Hypothalamus (tissue), 51 donors: ENCODE results near the gene AGPAT3.

ENCODE experiments used
- DNase-seq, 51 donors: peaks; one replicate each; lab custom pipeline; 2025; lab: John Stamatoyannopoulos, UW

The AGPAT3 gene

DNA sequence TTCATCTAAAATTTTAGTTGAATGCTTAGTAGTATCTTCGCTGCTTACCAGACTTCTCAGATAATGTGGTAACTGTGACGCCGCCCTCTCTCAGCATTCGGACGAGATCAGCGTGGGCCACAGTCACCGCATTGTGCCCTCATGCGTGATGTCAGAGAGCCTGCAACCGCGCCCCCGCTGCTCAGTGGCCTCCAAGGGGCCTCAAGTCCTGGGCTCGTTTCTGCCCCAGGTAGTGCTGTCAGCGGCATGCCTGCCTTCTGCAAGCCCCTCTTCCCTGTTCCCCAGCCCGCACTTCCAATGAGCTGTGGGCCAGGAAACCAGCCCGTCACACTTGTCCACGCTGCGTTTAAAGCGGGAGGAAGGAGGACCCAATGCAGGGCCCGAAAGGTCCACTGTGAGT, 85.5 kb downstream of the AGPAT3 start:
- DNase-seq: no peak

- DNase-seq: no peak
Observed at GRCh38 chr21:43950936-43951335, 85.9 kb downstream of the AGPAT3 start.

- DNase-seq: no peak
Observed at GRCh38 chr21:43951911-43952703, 87.1 kb downstream of the AGPAT3 start.

- no peak for DNase-seq
Observed at GRCh38 chr21:43953021-43953420, 88.0 kb downstream of the AGPAT3 start.

DNA sequence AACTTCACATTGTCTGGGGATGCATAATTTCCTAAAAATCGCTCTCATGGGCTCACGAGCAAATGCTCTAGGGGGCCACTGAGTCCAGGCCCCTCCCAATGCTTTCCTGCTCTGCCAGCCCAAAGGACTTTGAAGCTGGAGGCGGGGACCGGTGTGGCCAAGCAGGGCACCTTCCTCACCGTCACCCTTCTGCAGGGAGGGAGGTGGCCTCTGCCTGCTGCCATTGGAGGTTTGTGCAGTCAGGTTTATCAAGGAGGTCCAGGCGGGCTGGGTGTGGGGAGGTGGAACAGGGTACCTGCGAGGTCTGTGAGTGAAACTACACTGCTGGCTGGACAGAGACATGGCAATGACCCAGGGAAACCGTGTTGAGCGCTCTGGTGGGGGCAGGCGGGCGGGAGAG, 89.0 kb downstream of the AGPAT3 start:
- no peak for DNase-seq

DNA sequence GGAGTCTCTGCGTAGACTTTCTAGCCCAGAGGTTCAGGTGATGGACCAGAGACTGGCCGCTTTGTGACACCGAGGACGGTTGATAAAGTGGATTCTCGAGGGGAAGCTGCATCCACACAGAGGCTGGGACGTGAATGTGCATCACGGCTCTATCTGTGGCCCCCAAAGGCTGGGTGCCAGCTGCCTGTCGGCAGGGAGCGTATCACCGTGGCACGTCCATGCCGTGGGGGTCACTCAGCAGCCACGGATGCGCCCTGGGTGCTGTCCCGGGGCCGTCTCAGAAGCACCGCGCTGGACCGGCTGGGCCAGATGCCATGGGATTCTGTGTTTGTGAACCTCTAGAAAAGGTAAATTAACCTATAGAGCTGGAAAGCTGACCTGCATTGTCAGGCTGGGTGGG, 89.9 kb downstream of the AGPAT3 start:
- no peak for DNase-seq

- no peak for DNase-seq
Observed at GRCh38 chr21:43956019-43956669, 91.1 kb downstream of the AGPAT3 start.

- no peak for DNase-seq
Observed at GRCh38 chr21:43956670-43957035, 91.6 kb downstream of the AGPAT3 start.

GRCh38 chr21:43957128-43957571, 92.1 kb downstream of the AGPAT3 start:
- no peak for DNase-seq

DNA sequence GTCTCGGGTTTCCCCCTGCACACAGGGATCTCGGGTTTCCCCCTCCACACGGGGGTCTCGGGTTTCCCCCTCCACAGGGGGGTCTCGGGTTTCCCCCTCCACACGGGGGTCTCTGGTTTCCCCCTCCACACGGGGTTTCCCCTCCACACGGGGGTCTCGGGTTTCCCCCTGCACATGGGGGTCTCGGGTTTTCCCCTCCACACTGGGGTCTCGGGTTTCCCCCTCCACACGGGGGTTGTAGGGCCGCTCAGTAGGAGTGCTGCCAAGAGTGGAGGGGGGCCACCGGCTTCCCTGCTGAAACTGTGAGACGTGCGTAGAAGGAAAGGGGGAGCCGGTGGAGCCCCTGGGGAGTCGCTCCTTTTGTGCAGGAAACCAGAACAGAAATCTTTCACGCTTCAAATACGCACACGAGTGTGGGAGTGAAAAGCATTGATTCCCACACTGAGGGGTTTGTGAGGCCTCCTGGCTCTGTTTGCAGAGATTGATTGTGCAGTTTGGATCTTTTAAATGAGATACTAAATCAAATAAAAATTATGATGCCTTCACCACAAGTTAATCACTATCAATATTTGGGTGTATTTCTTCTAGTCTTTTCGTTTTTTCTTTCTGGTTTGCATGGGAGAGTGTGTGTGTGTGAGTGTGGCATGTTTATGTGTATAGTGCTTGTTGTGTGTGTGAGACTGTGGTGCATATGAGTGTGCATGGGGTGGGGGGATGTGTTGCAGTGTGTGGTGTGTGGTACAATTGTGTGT, 92.8 kb downstream of the AGPAT3 start:
- no peak for DNase-seq

- DNase-seq: no peak
Observed at GRCh38 chr21:43958364-43959158, 93.5 kb downstream of the AGPAT3 start.

GRCh38 chr21:43959231-43960116, 94.5 kb downstream of the AGPAT3 start:
- DNase-seq: no peak

DNA sequence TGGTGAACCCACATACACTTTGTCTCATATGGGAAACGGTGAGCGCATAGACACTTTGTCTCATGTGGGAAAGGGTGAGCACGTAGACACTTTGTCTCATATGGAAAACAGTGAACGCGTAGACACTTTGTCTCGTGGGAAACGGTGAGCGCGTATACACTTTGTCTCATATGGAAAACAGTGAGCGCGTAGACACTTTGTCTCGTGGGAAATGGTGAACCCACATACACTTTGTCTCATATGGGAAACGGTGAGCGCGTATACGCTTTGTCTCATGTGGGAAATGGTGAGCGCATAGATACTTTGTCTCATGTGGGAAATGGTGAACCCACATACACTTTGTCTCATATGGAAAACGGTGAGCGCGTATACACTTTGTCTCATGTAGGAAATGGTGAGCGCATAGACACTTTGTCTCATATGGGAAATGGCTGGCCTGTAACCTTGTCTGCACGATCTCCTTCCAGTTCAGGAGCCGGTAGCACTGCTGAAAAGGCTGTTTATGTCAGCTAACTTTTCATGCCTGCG, 96.4 kb downstream of the AGPAT3 start:
- no peak for DNase-seq

DNA sequence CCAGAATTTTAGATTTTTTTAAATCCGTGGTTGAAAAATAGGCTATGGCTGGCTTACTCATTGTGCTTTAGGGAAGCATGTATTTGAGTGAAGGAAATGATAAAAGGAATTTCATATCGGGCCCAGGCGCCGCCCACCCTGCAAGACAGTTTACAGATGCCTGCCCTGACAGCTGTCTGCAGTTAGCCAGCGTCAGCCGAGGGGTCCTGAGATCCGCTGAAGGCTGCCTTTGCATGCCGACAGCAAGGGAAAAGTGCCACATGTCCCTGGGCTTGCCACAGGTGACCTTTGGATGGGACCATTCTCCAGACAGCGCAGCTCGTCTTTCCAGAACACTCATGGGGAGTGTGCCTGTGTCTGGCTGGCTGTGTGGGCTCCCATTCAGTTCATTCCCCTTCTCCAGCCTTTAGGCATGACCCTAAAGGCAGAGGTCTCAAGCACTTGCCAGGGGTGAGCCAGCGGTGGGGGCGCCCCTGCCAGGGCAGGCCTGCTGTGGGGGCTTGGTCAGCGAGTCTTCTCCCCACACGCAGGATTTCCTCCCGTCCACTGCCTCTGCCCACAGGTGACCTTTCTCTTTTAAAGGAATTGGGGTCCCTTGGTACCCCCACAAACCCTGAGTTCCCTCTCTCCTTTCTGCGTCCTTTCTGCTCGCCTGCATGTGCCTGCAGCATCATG, 101.0 kb downstream of the AGPAT3 start:
- no peak for DNase-seq

- DNase-seq: no peak
Observed at GRCh38 chr21:43966946-43967512, 102.0 kb downstream of the AGPAT3 start.

GRCh38 chr21:43967981-43968380, 103.0 kb downstream of the AGPAT3 start:
- no peak for DNase-seq

- no peak for DNase-seq
Observed at GRCh38 chr21:43968410-43969114, 103.5 kb downstream of the AGPAT3 start.

GRCh38 chr21:43969115-43969444, 104.1 kb downstream of the AGPAT3 start:
- DNase-seq: no peak
